ENCODE results near the gene HOXA5.

Gene HOXA5

GRCh38 chr7:27179503-27180430 is 36.3 kb upstream of the HOXA5 start (continued):
- TF ChIP-seq, protein P1, sequence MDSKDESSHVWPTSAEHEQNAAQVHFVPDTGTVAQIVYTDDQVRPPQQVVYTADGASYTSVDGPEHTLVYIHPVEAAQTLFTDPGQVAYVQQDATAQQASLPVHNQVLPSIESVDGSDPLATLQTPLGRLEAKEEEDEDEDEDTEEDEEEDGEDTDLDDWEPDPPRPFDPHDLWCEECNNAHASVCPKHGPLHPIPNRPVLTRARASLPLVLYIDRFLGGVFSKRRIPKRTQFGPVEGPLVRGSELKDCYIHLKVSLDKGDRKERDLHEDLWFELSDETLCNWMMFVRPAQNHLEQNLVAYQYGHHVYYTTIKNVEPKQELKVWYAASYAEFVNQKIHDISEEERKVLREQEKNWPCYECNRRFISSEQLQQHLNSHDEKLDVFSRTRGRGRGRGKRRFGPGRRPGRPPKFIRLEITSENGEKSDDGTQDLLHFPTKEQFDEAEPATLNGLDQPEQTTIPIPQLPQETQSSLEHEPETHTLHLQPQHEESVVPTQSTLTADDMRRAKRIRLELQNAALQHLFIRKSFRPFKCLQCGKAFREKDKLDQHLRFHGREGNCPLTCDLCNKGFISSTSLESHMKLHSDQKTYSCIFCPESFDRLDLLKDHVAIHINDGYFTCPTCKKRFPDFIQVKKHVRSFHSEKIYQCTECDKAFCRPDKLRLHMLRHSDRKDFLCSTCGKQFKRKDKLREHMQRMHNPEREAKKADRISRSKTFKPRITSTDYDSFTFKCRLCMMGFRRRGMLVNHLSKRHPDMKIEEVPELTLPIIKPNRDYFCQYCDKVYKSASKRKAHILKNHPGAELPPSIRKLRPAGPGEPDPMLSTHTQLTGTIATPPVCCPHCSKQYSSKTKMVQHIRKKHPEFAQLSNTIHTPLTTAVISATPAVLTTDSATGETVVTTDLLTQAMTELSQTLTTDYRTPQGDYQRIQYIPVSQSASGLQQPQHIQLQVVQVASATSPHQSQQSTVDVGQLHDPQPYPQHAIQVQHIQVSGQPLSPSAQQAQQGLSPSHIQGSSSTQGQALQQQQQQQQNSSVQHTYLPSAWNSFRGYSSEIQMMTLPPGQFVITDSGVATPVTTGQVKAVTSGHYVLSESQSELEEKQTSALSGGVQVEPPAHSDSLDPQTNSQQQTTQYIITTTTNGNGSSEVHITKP (tag by site-specific recombination; IDR thresholded peaks at IDR 0.05), result no peak
- TF ChIP-seq ZNF174 (tag by site-specific recombination; IDR thresholded peaks at IDR 0.05), result no peak
- no peak for TF ChIP-seq RBAK (tag by site-specific recombination; IDR thresholded peaks at IDR 0.05)
- TF ChIP-seq TSHZ1 (tag by site-specific recombination; IDR thresholded peaks at IDR 0.05; ENCODE audit: borderline replicate concordance), result no peak
- TF ChIP-seq CTCF (tag by site-specific recombination; IDR thresholded peaks at IDR 0.05), result peak; percentile 83
- TF ChIP-seq ZFP41 (tag by site-specific recombination; IDR thresholded peaks at IDR 0.05; ENCODE audit: borderline replicate concordance), result no peak
- TF ChIP-seq ELK4 (IDR thresholded peaks at IDR 0.05; ENCODE audit: borderline replicate concordance, low read depth, low read length), result no peak
- peak; percentile 57; the same call in 1 of the 2 replicates for TF ChIP-seq ZBTB20 (tag by site-specific recombination; IDR thresholded peaks at IDR 0.05)
- TF ChIP-seq ZNF701 (tag by site-specific recombination; IDR thresholded peaks at IDR 0.05), result no peak
- no peak for TF ChIP-seq ZNF785 (tag by site-specific recombination; IDR thresholded peaks at IDR 0.05)
- peak; percentile 46; the same call in 1 of the 2 replicates for TF ChIP-seq ZXDB (tag by site-specific recombination; IDR thresholded peaks at IDR 0.05)
- no peak for TF ChIP-seq YY2 (tag by site-specific recombination; IDR thresholded peaks at IDR 0.05)
- no peak for TF ChIP-seq ZNF560 (tag by site-specific recombination; IDR thresholded peaks at IDR 0.05; ENCODE audit: borderline replicate concordance)
- TF ChIP-seq, protein P2, sequence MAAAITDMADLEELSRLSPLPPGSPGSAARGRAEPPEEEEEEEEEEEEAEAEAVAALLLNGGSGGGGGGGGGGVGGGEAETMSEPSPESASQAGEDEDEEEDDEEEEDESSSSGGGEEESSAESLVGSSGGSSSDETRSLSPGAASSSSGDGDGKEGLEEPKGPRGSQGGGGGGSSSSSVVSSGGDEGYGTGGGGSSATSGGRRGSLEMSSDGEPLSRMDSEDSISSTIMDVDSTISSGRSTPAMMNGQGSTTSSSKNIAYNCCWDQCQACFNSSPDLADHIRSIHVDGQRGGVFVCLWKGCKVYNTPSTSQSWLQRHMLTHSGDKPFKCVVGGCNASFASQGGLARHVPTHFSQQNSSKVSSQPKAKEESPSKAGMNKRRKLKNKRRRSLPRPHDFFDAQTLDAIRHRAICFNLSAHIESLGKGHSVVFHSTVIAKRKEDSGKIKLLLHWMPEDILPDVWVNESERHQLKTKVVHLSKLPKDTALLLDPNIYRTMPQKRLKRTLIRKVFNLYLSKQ (tag by site-specific recombination; IDR thresholded peaks at IDR 0.05; ENCODE audit: borderline replicate concordance), result no peak
- TF ChIP-seq ZNF341 (tag by site-specific recombination; IDR thresholded peaks at IDR 0.05; ENCODE audit: low read depth), result no peak
- TF ChIP-seq ZNF221 (tag by site-specific recombination; IDR thresholded peaks at IDR 0.05; ENCODE audit: borderline replicate concordance), result no peak
- TF ChIP-seq ZNF148 (tag by site-specific recombination; IDR thresholded peaks at IDR 0.05; ENCODE audit: borderline replicate concordance), result no peak
- no peak for TF ChIP-seq ZNF114 (tag by site-specific recombination; IDR thresholded peaks at IDR 0.05)
- no peak for TF ChIP-seq ZNF391 (tag by site-specific recombination; IDR thresholded peaks at IDR 0.05; ENCODE audit: borderline replicate concordance, low read depth)
- TF ChIP-seq ZNF792 (tag by site-specific recombination; IDR thresholded peaks at IDR 0.05), result no peak
